ENCODE data around the gene GPC5. TPM values are rescaled to one million over a fixed set of nuclear protein-coding genes. Genes with fewer than 3 reads are reported as not detected.

GPC5 gene
- total and polyA plus RNA-seq, 7 donors: 0.23 TPM; not detected in 6

GRCh38 chr13:91456837-91457236 is 58.4 kb downstream of the GPC5 start:
- no peak for ATAC-seq
- Histone ChIP-seq H3K36me3 (ENCODE audit: insufficient read depth in 1 of 2, low read depth in 1 of 2) (no peaks in the 10 kb centered on the region), H3K9me3 (no peaks in the 10 kb centered on the region), H3K27me3 (ENCODE audit: insufficient read depth in 3 of 3, low read length in 2 of 3) (no peaks in the 10 kb centered on the region), H3K27ac (no peak overlapping the region), H3K4me1 (no peaks in the 10 kb centered on the region), H3K4me3 (no peak overlapping the region)
- TF ChIP-seq, protein P1, sequence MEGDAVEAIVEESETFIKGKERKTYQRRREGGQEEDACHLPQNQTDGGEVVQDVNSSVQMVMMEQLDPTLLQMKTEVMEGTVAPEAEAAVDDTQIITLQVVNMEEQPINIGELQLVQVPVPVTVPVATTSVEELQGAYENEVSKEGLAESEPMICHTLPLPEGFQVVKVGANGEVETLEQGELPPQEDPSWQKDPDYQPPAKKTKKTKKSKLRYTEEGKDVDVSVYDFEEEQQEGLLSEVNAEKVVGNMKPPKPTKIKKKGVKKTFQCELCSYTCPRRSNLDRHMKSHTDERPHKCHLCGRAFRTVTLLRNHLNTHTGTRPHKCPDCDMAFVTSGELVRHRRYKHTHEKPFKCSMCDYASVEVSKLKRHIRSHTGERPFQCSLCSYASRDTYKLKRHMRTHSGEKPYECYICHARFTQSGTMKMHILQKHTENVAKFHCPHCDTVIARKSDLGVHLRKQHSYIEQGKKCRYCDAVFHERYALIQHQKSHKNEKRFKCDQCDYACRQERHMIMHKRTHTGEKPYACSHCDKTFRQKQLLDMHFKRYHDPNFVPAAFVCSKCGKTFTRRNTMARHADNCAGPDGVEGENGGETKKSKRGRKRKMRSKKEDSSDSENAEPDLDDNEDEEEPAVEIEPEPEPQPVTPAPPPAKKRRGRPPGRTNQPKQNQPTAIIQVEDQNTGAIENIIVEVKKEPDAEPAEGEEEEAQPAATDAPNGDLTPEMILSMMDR (IDR thresholded peaks at IDR 0.05): no peak
- 79 to 88% (median 80%) methylated on average over 2 of the region's 2 CpGs for WGBS, 3 donors
- intact Hi-C loops (cut with DNase I): no loop called here
- DNase-seq: no peak

DNA sequence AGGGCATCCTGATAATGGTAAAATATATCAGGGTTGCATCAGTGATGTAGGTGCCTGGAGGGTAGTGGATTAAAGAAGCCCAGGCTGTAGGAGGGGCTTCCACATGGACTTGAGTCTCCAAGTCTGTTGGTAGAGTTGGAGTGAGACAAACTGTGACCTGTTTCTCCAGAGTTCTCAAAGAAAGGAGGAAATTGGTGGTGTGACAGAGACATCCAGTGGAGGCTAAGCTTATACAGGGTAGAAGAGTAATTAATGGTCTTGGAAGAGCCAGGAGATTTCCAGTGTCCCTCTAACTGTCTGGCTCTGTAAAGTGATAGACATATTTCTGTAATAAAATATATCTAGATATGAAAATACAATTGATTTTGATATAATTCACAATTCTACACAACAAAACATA is 61.1 kb downstream of the GPC5 start:
- H3K4me3 ChIP-seq: no peak overlapping the region
- no peaks in the 10 kb centered on the region for H3K9me3 ChIP-seq
- H3K4me1 ChIP-seq: no peaks in the 10 kb centered on the region
- H3K36me3 ChIP-seq (ENCODE audit: insufficient read depth in 1 of 2, low read depth in 1 of 2): no peaks in the 10 kb centered on the region
- TF ChIP-seq, protein P1 (IDR thresholded peaks at IDR 0.05): no peak
- intact Hi-C loops (cut with DNase I): no loop called here
- no peak for ATAC-seq
- H3K27me3 ChIP-seq (ENCODE audit: insufficient read depth in 3 of 3, low read length in 2 of 3): no peaks in the 10 kb centered on the region
- DNase-seq: no peak
- no peak overlapping the region for H3K27ac ChIP-seq

- no peak overlapping the region for H3K4me3 ChIP-seq
- no peaks in the 10 kb centered on the region for H3K27me3 ChIP-seq (ENCODE audit: insufficient read depth in 3 of 3, low read length in 2 of 3)
- WGBS, 3 donors: 77 to 83% (median 80%) methylated on average over 5 of the region's 5 CpGs
- H3K9me3 ChIP-seq: no peaks in the 10 kb centered on the region
- DNase-seq (no peak), ATAC-seq (no peak)
- no peaks in the 10 kb centered on the region for H3K36me3 ChIP-seq (ENCODE audit: insufficient read depth in 1 of 2, low read depth in 1 of 2)
- H3K27ac ChIP-seq: no peak overlapping the region
- TF ChIP-seq, protein P1 (IDR thresholded peaks at IDR 0.05): no peak
- intact Hi-C loops (cut with DNase I): no loop called here
- H3K4me1 ChIP-seq: no peaks in the 10 kb centered on the region
These were observed 65.9 kb downstream of the GPC5 start for GRCh38 chr13:91464336-91464735.

DNA sequence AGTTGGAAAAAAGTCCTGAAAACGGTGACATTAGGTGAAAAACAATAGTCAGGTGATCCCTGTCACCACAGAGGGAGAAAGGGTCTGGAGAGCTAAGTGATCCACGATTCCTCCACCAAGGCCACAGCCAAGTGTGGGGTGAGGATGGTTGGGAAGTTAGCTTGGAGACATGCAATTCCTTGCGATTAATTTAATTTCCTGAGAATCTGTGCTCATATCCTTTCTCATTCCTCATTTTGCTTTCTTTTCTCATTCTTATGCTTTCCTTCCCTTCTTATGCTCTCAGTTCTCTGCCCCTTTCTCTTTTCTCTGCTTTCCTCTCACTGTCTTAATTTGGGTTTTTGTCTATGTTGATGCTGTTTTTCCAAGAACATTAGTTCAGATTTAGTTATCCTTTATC is 68.8 kb downstream of the GPC5 start:
- TF ChIP-seq, protein P1 (IDR thresholded peaks at IDR 0.05): no peak
- H3K9me3 ChIP-seq: no peaks in the 10 kb centered on the region
- WGBS, 3 donors: 64 to 72% (median 68%) methylated on average over 3 of the region's 3 CpGs
- intact Hi-C loops (cut with DNase I): loop anchor here in 1 of 2 donors (2.0 kb wide), 1 partner anchor 20 kb away; no protein-coding TSS in a partner anchor
- no peaks in the 10 kb centered on the region for H3K4me1 ChIP-seq
- DNase-seq: no peak
- H3K27me3 ChIP-seq (ENCODE audit: insufficient read depth in 3 of 3, low read length in 2 of 3): no peaks in the 10 kb centered on the region
- H3K27ac ChIP-seq: no peak overlapping the region
- no peak overlapping the region for H3K4me3 ChIP-seq
- H3K36me3 ChIP-seq (ENCODE audit: insufficient read depth in 1 of 2, low read depth in 1 of 2): no peaks in the 10 kb centered on the region
- no peak for ATAC-seq

DNA sequence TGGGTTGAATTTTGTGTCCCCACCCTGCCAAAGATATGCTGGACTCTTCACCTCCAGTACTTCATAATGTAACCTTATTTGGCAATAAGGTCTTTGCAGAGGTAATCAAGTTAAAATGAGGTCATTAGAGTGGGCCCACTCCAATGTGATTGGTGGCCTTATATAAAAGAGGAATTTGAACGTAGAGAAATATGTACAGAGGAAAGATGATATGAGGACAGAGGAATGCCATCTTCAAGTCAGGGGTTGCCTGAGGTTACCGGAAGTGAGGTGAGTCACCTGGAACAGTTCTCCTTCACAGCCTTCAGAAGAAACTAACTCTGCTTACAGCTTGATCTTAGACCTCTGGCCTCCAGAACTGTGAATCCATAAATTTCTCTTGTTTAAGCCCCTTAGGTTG is 69.9 kb downstream of the GPC5 start:
- Histone ChIP-seq H3K27me3 (ENCODE audit: insufficient read depth in 3 of 3, low read length in 2 of 3) (no peaks in the 10 kb centered on the region), H3K27ac (no peak overlapping the region), H3K36me3 (ENCODE audit: insufficient read depth in 1 of 2, low read depth in 1 of 2) (no peaks in the 10 kb centered on the region), H3K4me1 (no peaks in the 10 kb centered on the region), H3K9me3 (no peaks in the 10 kb centered on the region), H3K4me3 (no peak overlapping the region)
- ATAC-seq (no peak), DNase-seq (no peak)
- 59 to 68% (median 63%) methylated on average over 2 of the region's 2 CpGs for WGBS, 3 donors
- intact Hi-C loops (cut with DNase I): no loop called here
- TF ChIP-seq, protein P1 (IDR thresholded peaks at IDR 0.05): no peak
